ENCODE measurements around the gene GNL1.

Gene GNL1

DNA sequence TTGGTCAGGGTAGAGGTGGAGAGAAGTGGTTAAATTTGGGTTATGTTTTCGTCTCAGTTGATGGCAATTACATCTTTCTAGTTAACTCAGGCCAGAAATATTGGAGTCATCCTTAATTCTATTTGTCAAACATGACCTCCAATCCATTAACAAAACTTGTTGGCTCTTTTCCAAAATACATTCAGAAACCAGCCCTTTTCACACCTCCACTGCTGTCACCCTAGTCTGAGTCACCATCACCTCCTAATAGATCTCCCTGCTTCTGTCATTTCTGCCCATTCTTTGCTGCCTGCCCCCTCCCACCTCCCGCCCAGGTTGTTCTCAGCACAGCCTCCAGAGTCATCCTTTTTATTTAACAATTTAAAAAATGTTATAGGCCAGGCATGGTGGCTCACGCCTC is 12.0 kb upstream of the GNL1 start:
- DNase-seq: peak; percentile 71

DNA sequence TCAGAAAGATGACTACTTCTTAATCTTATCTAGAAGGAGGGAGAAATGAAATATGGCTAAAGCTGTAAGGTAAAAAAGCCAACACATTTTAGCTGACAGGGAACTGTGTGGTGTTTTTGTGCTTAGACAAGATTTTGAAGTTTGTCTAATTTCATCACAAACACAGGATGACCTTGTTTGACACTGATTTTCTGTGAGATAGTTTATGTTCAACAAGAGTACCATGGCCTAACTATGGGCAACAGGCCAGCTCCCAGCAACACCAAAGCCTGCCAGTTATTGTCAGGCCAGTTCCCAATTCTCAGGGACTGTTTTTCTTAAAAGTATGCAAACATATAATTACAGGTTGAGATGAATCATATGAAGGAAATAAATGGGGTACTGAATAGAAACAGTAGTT is 9.5 kb upstream of the GNL1 start:
- no peak for DNase-seq

DNA sequence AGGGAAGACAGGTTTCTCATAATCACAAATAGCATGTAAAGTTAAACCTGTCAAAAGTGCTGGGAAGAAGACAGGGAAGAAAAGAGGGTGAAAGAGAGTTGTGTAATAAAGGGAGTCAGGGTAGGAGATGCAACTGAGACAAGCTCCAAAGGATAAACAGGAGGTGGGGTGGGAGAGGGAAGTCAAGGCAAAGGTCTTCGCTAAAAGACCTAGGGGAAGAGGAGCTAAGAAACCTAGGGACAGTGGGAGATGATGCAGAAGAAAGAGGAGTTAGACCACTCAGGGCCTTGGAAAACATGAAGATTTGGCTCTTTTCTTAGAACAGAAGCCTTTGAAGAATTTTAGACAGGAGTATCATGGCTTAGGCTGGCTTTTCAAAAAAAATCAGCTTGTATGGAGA is 7.8 kb upstream of the GNL1 start:
- DNase-seq: no peak

DNA sequence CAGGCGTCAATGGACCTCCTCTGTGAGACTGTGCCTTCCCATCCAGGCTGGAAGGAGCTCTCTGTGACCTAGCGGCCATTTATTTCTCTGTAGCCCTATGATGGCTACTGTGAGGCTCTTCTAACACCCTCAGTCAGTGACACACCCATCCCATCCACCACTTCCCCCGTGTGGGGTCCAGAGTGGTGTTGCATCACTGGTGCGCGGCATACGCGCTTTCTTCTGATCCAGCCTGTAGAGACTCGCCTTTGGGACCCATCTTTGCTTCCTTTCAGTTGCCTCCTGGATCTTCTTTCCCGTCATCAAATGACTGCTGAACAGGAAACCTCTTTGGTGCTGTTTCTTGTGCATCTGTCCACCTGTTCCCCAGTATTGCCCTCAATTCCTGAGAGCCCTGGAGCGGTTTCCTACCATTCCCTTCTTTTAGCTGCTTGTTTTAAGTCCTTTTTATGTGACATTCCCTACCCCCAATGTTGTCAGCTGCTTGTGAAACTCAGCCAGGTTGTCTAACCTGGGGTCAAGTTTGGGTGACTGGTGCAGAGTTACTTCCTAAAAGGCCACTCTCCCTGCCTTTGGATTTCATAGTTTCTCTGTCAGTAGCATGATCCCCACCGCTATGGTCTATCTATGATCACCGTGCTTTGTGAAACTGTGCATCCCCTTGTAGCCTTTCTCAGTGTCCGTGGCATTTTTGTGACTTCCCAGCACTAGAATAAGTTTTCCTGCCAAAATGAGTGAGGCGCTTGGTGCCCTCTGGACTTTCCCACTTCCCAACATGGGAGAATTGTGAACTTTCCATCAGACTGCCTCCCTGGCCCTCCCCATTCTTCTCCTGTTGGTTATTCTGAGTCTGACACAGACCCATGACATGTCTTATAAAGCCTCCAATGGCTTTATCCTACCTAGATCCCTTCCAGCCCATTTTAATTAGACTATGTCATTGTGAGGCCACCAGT is 6.5 kb upstream of the GNL1 start:
- no peak for DNase-seq

DNA sequence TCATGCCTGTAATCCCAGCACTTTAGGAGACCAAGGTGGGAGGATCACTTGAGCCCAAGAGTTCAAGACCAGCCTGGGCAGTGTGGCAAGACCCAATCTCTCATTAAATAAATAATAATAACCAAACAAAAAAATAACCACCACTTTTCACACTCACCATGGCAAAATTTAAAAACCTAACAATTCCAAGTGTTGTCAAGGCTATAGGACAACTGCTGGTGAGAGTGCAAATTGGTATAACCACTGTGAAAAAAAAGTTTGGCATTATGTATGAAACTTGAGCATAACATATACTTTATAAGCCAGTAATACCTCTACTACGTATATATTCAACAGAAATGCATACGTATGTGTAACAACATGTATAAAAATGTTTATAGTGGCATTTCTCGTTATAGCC is 4.6 kb upstream of the GNL1 start:
- DNase-seq: no peak

DNA sequence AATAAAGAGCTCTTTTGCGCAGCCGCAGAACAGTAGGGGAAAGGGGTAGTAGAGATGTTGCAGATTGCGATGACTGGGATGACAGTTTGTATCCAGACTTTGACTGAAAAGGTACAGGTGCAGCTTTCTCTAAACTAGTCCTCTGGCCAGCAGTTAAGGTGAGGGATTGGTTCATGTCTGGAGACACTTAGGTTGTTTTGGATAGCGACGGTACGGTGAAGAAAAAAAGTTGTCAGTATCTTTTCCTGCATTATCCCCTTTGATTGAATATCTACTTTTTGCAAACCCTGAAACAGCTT is 1.3 kb upstream of the GNL1 start:
- no peak for DNase-seq

DNA sequence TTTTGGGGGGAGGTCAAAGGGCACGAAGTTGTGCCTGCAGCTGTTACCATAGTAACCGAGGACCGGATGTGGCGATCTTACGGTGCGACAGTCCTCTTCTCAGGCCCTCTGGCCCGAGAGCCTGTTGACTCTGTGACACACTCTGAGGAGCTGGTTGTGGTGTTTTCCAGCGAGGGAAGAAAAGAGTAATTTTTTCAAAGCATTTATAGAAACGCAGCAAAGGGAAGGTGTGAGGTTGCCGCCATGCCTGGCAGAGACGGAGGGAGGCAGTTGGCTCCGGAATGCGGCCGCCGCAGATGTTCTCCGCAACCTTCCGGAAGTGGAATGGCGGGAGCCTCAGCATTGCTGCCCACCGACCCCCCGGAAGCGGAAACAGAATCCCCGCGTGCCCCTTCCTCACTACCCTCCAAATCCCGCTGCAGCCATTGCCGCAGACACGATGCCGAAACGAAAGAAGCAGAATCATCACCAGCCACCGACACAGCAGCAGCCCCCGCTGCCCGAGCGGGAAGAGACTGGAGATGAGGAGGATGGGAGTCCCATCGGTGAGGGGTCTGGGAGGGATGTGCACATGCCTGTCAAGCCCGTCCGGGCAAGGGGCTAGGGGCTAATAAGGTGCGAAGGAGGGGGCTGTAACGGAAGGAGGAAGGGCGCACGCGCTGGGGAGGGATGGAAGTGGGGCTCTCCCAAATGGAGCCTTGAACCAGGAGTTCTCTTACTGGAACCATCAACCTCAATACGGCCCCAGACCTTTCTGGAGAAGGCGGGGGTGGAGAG is 805 bp upstream of the GNL1 start, which contains the start of gene PRR3:
TSS of gene PRR3 (plus strand) at position 390 of the 777 bp plus-strand sequence. CDS start at position 440, 50 bp downstream.
- DNase-seq: peak; percentile 94

DNA sequence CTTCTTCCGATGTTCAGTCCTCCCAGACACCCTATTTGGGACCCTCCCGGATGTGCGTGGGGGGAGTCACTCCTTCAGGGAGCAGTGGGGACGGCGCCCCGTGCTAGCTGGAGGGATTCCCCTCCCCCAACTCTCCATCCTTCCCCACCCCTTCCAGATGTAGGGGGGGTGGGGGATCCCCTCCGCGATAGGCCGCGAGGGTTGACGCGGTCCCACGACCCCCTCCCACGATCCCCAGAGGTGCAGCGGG is 548 bp downstream of the GNL1 start:
- DNase-seq: no peak

DNA sequence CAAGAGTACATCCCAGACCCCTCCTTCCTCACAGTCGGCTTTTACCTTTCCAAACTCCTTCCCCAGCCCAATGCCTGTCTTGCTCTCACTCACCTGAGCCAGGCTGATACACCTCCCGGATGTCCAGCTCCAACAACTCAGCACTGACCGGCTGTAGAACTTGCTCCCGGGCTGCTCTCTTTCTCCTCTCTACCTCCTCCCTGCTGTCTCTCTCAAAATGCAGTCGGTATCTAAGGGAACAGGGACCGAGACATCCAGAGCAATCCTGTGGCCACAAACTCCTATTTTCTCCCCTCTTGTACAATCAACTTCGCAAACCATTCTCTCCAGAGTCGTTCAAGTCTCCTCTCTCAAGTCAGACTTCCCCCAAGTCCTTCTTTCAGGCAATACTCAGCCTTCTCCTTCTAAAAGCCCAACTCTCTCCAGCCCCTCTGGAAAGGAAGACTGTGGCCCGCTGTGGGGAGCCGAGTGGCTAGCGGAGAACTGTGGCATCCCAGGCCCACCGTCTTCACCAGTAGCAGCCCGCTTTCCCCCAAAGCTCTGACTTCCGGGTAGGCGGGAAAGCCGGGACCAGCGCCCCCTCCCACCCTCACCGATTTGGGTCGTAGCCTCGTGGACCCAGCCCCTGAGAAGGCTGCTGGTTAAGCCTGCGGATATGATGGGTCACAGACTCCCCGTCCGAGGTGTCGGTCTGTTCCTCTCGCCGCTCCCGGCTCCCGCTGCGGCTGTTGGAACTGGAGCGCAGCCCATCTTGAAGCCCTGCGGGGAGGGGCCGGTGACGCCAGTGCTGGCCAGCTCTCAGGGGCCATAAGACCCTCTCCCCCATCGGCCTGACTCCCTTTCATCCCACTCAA is 1.1 kb downstream of the GNL1 start:
- DNase-seq: no peak

DNA sequence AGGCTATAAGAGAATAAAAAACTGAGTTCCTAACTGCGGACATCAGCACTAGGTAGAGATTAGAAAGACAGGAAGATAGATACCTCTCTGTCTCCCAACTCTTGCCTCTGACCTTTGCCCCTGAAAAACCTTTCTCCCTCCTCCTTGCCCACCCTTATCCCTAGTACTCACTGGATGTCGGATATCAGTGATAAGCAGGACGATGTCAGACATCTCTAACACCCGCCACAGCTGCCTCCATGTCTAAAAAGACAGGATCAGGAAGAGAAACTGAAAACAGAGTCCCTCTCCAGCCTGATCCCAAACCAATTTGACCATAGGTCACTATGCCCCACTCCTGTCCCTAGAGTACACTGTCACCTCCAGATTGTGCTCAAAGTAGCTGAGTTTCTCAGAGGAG is 1.9 kb downstream of the GNL1 start:
- DNase-seq: no peak

DNA sequence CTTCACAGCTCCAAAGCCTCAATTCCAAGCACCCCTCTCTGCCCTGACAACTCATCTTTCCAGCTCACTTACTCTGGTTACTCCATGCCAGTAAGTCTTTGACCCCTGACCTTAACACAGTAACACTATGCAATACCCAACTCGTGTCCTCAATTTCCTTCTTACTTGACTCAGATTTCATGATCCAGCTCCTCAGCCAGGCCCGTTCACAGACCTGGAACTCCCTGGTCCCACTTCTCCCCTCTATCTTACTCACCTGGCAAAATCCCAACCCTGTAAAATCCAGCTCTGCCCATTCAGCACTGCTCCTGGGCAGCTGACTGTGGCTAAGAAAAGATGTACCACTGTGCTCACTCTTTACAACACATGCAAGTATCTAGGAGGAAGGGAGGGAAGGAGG is 7.9 kb downstream of the GNL1 start:
- DNase-seq: no peak

DNA sequence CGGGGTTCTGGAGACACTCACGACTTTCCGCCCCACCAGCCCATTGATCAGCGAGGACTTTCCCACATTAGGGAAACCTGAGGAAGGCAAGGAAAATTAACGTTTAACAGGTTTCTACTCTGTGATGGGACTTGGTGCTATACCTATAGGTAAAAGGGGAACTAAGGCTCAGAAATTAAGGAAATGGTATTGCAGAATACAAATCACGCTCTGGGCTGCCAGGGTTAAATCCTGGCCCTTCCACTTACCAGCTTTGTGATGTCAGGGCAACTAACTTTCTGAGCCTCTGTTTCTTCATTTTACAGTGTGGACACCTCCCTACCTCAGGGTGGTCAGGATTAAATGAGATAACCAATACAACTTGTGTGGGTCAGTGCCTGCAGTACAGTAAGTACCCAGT is 8.8 kb downstream of the GNL1 start:
- no peak for DNase-seq

DNA sequence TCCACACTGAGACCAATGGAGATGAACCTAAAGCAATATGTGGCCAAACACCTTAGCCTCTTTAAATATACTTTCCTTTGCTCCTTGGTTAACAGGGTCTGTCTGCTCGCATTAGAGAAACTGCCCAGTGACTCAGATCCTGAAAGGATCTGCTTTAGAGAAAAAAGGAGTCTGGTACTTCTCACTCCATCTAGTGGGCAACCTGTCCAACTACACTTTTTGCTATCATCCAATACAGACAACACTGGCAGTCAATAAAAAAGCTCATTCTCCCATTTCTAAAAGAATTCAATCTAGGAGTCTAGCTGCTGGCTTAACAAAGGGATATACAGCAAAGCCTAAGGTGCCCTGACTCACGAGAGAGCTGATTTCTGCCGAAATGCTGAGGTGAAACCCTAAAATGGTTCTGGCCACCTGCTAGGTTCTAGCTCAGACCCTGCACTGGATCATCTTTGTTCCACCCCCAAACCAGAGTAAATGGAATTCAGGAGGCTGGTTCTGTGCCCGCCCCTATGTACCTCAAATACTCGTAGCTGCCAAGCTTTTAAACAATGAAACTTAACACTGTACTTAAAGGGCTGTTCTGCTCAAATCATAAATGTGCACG is 11.5 kb downstream of the GNL1 start:
- peak; percentile 77 for DNase-seq

DNA sequence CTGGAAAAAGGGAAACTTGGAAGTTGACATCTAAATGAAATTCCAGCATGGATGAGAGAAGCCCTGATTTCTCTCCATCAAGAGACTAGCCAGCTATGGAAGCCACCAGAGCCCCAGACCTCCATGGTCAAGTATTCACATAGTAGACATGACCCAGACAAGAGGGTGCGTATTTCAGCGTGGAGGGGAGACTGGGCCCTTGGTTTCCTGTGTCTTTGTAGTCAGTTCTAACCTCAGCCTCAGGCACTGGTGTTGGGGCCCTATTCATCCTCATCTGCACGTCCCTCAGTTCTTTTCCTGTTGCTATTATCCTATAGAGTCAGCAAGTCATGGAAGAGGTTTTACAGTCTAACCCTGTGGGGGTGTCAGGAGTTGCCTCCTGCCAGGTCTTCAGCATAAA is 12.5 kb downstream of the GNL1 start:
- no peak for DNase-seq

DNA sequence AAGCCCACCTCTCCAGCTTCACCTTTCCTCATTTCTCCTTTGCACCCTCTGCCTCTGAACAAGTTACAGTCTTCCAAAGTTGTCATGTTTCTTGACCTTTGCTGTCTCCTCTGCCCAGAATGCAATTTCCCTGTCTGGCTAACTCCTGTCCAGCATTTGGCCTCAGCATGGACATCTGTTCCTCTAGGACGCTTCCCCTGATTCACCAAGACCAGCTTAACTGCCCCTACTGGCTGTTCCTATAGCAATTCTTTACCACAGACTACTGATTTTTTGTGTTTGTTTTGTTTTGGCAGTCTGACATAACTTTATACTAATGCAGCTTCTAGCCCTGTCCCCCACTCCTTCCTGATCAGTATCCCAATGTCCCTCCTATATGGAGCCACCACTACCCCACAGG is 13.4 kb downstream of the GNL1 start:
- DNase-seq: no peak

DNA sequence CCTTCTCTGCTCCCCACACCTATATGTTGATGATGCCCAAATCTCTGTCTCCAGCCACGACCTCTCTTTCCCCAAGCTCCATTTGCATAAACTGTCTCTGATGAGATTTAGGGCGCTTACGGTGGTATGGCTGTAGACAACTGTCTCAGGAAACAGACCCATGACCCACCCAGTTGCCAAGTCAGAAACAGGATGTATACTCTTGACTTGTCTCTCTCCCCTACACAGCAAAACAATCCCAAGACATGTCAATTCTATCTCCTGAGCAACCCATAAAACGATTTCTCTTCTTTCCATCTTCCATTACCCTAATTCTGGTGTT is 13.9 kb downstream of the GNL1 start:
- DNase-seq: peak; percentile 14

DNA sequence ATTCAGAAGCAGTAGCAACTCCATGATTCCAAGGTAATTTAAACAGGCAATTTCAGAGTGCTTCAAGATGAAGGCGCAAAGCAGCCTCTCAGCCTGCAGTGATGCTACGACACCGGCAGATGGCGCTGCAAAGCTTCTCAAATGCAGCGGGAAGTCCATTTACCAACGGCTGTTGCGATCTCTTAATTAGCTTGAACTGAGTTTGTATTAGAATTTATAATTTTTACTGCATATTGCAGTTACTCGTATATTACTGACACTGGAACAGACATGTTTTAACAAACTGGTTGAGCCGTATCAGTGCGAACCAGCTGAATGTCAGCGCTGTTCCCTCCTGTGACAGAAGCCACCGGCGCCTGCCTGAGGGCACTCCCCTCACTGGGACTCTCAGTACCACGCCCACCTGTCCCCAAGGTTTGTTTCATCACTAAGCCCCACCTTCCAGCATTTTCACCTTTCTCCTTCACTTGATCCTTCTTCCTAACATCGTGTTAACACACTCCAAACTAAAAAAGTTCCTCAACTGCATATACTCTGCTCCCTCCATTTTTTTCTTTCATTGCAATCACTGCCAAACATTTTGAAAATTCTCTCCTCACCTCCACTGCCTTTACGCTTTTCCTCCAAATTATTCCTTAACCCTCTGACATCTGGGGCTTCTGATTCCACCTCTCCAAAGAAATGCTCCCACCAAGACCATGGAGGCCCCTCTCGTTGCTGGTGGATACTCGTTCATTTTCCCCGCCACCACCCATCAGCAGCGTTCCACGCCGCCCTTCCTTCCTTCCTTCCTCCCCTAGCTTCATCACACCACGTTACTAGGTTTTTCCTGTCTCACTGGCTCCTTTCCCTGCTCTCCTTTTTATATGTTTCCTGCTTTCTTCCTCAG is 14.5 kb downstream of the GNL1 start:
- DNase-seq: peak; percentile 84

DNA sequence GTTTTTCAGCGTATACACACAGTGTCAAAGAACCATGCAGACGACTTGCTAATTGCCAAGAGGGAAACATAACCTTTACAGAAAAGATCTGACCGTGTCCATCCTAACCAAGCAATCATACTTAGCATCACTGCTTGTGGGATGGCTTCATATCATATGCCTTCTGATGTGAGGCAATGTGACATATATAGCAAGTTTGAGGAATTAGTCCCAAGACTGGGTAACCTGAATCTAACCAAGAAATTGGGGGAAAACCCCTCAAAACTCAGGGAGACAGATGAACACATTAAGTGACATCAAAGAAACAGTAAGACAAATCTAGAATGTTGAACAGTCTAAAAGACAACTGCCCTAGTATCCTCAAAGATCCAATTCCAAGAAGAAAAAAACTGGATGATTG is 18.4 kb downstream of the GNL1 start:
- DNase-seq: no peak

DNA sequence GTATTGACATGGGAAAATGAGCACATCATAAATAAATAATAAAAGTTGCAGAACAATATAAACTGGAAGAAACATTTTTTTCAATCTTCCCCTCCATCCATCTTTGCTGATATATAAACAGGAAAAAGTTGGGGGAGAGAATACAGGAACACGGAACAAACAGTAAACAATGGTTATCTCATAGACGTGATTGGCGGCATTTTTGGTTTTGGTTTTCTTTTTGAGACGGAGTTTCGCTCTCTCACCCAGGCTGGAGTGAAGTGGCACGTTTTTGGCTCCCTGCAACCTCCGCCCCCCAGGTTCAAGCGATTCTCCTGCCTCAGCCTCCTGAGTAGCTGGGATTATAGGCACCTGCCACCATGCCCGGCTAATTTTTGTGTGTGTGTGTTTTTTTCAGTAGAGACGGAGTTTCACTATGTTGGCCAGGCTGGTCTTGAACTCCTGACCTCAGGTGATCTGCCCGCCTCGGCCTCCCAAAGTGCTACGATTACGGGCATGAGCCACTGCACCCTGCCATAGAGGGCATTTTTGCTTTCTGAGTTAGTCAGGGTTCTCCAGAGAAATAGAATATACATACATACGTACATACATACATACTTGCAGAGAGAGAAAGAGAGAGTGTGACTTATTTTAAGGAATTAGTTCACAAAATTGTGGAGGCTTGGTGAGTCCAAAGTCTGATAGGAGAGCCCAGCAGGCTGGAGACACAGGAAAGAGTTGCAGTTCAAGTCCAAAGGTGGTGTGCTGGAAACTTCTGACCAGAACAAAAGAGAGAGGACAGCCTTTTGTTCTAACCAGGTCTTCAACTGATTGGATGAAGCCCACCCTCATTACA is 22.6 kb downstream of the GNL1 start:
- DNase-seq: no peak

DNA sequence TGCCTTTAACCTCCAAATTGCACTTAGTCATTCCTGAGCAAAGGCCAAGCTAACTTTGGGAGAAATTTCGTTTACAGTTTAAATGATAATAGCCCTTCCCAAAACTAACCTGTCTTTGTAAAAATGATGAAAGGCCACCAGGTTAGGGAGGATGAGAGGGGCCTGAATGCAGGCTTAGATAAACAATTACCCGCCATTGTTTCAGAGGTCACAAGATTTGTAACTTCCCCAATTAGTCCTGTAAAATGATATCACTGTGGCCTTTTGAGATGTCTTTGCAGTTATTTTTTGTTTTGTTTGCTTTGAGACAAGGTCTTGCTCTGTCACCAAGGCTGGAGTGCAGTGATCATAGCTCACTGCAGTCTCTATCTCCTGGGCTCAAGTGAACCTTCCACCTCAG is 26.3 kb downstream of the GNL1 start:
- no peak for DNase-seq

DNA sequence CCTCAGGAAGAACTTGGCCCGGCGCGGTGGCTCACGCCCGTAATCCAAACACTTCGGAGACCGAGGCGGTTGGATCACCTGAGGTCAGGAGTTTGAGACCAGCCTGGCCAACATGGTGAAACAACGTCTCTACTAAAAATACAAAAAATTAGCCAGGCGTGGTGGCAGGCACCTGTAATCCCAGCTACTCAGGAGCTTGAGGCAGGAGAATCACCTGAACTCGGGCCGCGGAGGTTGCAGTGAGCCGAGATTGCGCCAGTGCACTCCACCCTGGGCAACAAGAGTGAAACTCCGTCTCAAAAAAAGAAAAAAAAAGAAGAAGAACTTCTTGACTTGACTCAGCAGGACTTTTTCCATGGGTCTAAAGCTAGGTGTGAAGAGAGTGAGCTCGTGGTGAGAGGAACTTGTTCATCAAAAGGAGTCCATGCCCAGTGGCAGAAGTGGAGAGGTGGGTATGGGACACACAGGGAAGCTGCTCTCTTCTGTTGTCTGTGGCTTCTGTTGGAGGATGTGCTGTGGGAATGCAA is 26.9 kb downstream of the GNL1 start:
- DNase-seq: peak; percentile 86

Measured in activated CD4-positive, alpha-beta T cell treated with anti-CD3 and anti-CD28 coated beads, Interleukin-2, amount 50 U/mL, for 16 hours (primary cell).